Colonic mucosa (tissue), 4 donors: Measurements from ENCODE around the gene LRRC8A. TPM values are rescaled to one million over a fixed set of nuclear protein-coding genes. Genes with fewer than 3 reads are reported as not detected.

Experiments used
- DNase-seq: peaks from one replicate; pipeline ENCODE4 v3.0.0-alpha.2; 2020
- H3K27ac ChIP-seq: fragments of 200-600 bp; one replicate; pipeline ENCODE4 v1.8.0; 2021
- H3K27me3 ChIP-seq: fragments of 200-600 bp; one replicate; pipeline ENCODE4 v1.8.0; 2021
- H3K36me3 ChIP-seq: fragments of 200-600 bp; one replicate; pipeline ENCODE4 v1.8.0; 2021
- H3K4me1 ChIP-seq: fragments of 200-600 bp; one replicate; pipeline ENCODE4 v1.8.0; 2021; ENCODE audit warnings: mild to moderate bottlenecking
- H3K4me3 ChIP-seq: fragments of 200-600 bp; one replicate; pipeline ENCODE4 v1.8.0; 2021
- H3K9ac ChIP-seq, 2 donors: one replicate each; pipeline ENCODE4 v1.7.0; 2013; ENCODE audit warnings: control low read depth in 2 of 2, low read depth in 2 of 2, low read length in 2 of 2
- H3K9me3 ChIP-seq: fragments of 200-600 bp; one replicate; pipeline ENCODE4 v1.8.0; 2021
- CTCF ChIP-seq: fragments of 200-600 bp; IDR thresholded peaks from one replicate; pipeline ENCODE4 v1.8.0; 2022; ENCODE audit warnings: antibody characterized with exemption, mild to moderate bottlenecking
- intact Hi-C: fragments of 100-400 bp; cut with DNase I; formaldehyde crosslinking; loops from one replicate; pipeline ENCODE4 v1.14.1; 2022
- total RNA-seq, 2 donors: library from RNA; stranded (reverse); fragmentation: NEBNext Ultra II Directional in 1 of 2; extraction: Animal tissue kit (Norgen Biotek cat#: 25700) in 1 of 2; gene quantifications; one replicate each; pipeline ENCODE4 v1.2.1, GENCODE V29; 2021
- donor health status: healthy.
- donor health status: DM: no; HTN: no; CAD: no.
- donor health status: DM: no; HTN: no; CAD: no.

Gene LRRC8A
- 10 to 100 TPM; 26.5 to 31.5 TPM for total RNA-seq

- Histone ChIP-seq H3K9ac (peak within 1 kb of the TSS; percentile 87 to 97), H3K27ac (peak within 1 kb of the TSS; percentile 86), H3K27me3 (no peaks in the 10 kb centered on the region), H3K4me3 (peak within 1 kb of the TSS; percentile 95), H3K4me1 (peaks cover 7% of the 10 kb centered on the region), H3K36me3 (peaks cover 5% of the 10 kb centered on the region), H3K9me3 (no peaks in the 10 kb centered on the region)
- TF ChIP-seq CTCF = no peak
- DNase-seq = peak; percentile 99
- intact Hi-C loops = no loop called here
These were observed at the start of gene LRRC8A, which contains the start of gene KYAT1 for GRCh38 chr9:128881884-128882676. Gene LRRC8A, plus strand, starts transcription at chr9:128882133. Its CDS starts 25,032 bp downstream, at chr9:128907165. Gene KYAT1, minus strand, starts transcription at chr9:128881950. Its CDS starts 36,545 bp downstream, at chr9:128845405.

GRCh38 chr9:128833696-128834095 is 48.2 kb upstream of the LRRC8A start:
- no peak overlapping the region for H3K9ac ChIP-seq
- no peaks in the 10 kb centered on the region for H3K27me3 ChIP-seq
- intact Hi-C loops = no loop called here
- H3K27ac ChIP-seq = no peak overlapping the region
- H3K36me3 ChIP-seq = no peaks in the 10 kb centered on the region
- DNase-seq = no peak
- H3K9me3 ChIP-seq = no peaks in the 10 kb centered on the region
- TF ChIP-seq CTCF = no peak
- H3K4me3 ChIP-seq = no peak overlapping the region
- H3K4me1 ChIP-seq = peaks cover 3% of the 10 kb centered on the region

GRCh38 chr9:128835246-128836210 is 46.4 kb upstream of the LRRC8A start:
- H3K27me3 ChIP-seq = no peaks in the 10 kb centered on the region
- H3K9ac ChIP-seq = no peak overlapping the region
- intact Hi-C loops = no loop called here
- no peak overlapping the region for H3K4me3 ChIP-seq
- no peaks in the 10 kb centered on the region for H3K4me1 ChIP-seq
- no peak for TF ChIP-seq CTCF
- no peak for DNase-seq
- no peaks in the 10 kb centered on the region for H3K9me3 ChIP-seq
- H3K27ac ChIP-seq = no peak overlapping the region
- no peaks in the 10 kb centered on the region for H3K36me3 ChIP-seq

- no peak overlapping the region for H3K9ac ChIP-seq
- no peaks in the 10 kb centered on the region for H3K27me3 ChIP-seq
- no peak overlapping the region for H3K4me3 ChIP-seq
- H3K27ac ChIP-seq = no peak overlapping the region
- H3K9me3 ChIP-seq = no peaks in the 10 kb centered on the region
- no peaks in the 10 kb centered on the region for H3K4me1 ChIP-seq
- intact Hi-C loops = no loop called here
- no peak for TF ChIP-seq CTCF
- H3K36me3 ChIP-seq = no peaks in the 10 kb centered on the region
- no peak for DNase-seq
These were observed 45.3 kb upstream of the LRRC8A start for GRCh38 chr9:128836509-128837145.

- Histone ChIP-seq H3K36me3 (no peaks in the 10 kb centered on the region), H3K27ac (no peak overlapping the region)
- TF ChIP-seq CTCF = no peak
These were observed 43.6 kb upstream of the LRRC8A start for GRCh38 chr9:128838338-128838737.

More at GRCh38 chr9:128838338-128838737, 43.6 kb upstream of the LRRC8A start:
- Histone ChIP-seq H3K9me3 (no peaks in the 10 kb centered on the region), H3K27me3 (no peaks in the 10 kb centered on the region), H3K4me1 (no peaks in the 10 kb centered on the region), H3K4me3 (no peak overlapping the region), H3K9ac (no peak overlapping the region)
- DNase-seq = no peak
- intact Hi-C loops = no loop called here
